CD4-positive, alpha-beta T cell treated with Interleukin-4 for 4 hours (primary cell): ENCODE results near the gene NALCN.
A peak's percentile ranks its signal among the peaks of the same experiment; 100 is the strongest.

Experiments
- DNase-seq: peaks from one replicate; pipeline ENCODE4 v3.0.0-alpha.2; 2020

NALCN gene

GRCh38 chr13:101267656-101268055 is 148.7 kb downstream of the NALCN start:
- no peak for DNase-seq

DNA sequence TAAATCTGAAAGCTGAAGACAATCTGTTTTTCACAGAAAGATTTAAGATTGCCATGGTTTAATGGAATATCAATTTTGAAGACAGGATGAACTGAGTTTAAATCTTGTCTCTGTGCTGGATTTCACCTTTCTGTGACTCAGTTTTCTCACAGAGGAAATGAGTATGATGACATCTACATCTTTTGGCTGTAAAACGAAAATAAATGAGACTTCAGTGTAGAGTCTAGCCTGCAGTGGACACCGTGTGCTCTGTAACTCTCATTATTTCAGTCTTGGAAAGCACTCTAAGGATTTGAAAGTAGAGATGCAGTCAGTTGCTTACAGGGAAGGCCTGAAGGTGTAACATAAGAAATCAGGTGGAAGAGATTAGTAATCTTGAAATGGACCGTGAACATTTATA is 150.4 kb downstream of the NALCN start:
- no peak for DNase-seq

- no peak for DNase-seq
Observed at GRCh38 chr13:101264931-101265330, 151.4 kb downstream of the NALCN start.

DNA sequence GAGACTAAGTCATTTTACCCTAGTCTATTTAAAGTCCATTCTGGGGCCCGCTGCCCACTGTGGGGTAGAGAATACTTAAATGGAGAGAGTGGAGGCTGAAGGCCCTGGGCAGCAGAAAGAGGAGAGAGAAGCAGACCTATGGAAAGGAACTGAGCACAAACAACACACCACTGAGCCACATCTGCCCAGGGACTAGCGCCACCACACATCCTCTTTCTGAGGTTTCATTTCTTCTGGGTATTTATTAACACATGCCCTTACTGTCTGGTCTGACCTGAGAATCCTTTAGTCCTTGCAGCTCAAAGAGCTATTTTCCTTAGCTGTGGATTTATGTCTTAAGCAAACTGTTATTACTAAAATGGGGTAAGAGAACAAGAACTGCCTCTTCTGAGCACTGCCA is 154.0 kb downstream of the NALCN start:
- no peak for DNase-seq

DNA sequence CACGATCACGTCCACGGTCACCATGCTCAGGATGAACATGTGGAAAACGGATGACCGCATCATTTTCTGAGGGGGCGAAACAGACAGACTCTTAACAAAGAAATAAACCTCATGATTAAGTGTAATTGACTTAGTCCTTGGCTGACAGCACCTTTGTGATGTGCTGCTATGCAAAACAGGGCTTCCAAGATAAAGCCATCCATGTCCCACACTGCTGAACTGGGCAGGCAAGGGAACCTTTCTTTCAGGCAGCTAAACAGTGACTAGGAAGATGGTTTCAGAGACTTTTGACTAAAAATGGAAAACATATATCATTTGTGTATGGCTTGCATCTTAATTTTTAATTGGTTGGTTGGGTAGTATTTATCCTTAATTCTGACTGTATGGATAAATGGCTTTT is 157.8 kb downstream of the NALCN start:
- DNase-seq: no peak

GRCh38 chr13:101258071-101258470 is 158.2 kb downstream of the NALCN start:
- DNase-seq: peak; percentile 37

- DNase-seq: no peak
Observed at GRCh38 chr13:101248739-101249514, 167.4 kb downstream of the NALCN start.

- no peak for DNase-seq
Observed at GRCh38 chr13:101242720-101243119, 173.6 kb downstream of the NALCN start.

GRCh38 chr13:101238555-101238954 is 177.8 kb downstream of the NALCN start:
- DNase-seq: no peak

- no peak for DNase-seq
Observed at GRCh38 chr13:101231751-101232428, 184.4 kb downstream of the NALCN start.

- no peak for DNase-seq
Observed at GRCh38 chr13:101230271-101230890, 185.9 kb downstream of the NALCN start.

DNA sequence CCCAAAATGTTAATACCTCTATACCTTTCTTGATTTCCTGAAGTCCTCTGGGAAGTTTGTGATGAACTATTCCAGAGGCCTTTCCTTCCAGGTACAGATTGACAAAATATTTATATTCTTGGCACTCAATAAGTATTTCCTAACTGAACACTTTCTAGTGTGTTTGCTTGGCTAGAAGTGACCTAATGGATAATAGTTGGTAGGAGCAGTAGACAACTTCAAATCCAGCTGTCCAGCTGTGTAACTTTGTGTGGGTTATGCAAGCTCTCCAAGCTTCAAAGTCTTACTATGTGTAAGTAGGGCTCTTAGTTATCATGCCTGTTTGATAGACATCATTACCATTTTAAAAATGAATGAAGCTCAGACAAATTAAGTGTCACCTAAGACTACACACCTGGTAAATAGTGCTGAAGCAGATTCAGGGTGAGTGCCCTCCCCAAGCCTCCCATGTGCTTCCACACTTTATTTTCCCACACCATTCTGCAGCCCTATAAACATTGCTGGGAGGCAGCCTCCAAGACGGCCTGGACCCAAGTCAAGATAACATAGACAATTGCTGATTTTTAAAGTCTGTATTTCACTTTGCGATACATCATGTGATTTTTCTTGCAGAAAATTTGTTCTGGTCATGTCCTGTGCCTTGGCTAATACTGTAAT is 196.6 kb downstream of the NALCN start:
- DNase-seq: no peak

GRCh38 chr13:101218484-101218883 is 197.8 kb downstream of the NALCN start:
- no peak for DNase-seq

- no peak for DNase-seq
Observed at GRCh38 chr13:101217086-101217485, 199.2 kb downstream of the NALCN start.

DNA sequence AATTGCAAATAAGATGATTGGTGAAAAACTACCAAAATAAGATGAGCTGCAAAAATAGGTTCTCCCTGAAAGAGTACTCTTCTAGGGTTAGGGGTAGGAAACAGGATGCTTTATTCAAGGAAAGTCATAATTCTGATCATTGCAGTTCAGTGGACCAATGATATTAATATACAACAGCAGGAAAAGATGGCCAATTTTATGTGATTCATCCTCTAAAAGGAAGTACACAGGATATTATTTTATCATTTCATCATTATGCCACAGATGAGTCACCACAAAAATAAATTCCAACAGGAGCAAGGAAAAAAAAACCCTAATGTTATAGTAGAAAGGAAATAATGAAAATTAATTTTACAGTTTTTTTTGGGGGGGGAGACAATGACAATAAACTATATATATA is 205.0 kb downstream of the NALCN start:
- no peak for DNase-seq

- no peak for DNase-seq
Observed at GRCh38 chr13:101210774-101211173, 205.5 kb downstream of the NALCN start.

GRCh38 chr13:101209206-101209893 is 207.0 kb downstream of the NALCN start:
- no peak for DNase-seq

GRCh38 chr13:101205408-101205807 is 210.9 kb downstream of the NALCN start:
- DNase-seq: no peak

DNA sequence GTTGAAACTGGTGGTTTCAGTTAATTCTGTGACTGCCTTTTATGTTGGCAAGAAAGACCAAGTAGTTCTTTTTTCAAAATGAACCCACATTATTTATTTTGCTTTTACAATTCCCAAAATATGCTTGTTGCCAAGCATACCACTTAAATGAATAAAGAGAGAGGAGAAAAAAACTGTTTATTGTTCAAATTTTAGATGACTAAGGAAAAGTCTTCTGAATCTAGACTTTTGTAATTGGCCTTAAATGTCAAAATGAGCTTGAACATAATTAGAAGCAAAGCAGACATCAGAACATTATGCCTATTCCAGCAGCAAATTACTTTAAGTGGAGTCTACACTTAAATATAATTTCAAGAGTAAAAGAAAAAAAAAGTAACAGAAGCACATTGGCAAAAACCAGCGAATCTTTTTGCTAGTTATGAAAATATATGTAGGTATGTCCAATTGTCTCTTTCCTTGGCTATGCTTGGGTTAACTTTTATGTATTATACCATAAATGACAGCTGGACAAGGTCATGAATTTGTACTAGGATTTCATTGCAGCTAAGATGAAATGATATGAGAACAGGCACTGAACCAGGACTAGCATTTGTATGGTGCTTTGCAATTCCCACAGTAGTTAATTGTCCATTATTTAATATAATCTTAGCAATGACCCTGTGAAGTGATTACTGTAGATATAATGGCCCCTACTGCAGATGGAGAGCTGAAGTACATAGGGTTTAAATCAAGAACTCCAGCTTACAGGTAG is 211.9 kb downstream of the NALCN start:
- no peak for DNase-seq

DNA sequence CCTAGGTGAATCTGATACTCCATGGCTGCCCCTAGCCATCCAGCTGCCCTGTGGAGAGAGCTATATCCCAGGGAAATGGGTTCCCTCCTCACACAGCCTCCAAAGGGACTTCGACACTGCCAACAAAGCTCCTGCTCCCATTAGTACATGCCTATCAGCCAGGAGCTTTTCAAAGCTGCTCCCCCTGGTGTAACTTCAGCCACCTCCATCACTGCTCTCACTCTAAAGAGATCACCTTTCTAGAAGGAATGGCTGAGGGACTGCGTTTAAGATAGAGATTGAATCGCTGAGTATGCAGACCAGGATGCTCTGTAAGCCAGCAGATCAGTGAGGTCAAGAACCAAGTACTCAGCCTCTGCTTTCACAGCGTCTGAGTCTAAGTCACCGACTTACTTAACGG is 213.7 kb downstream of the NALCN start:
- no peak for DNase-seq

DNA sequence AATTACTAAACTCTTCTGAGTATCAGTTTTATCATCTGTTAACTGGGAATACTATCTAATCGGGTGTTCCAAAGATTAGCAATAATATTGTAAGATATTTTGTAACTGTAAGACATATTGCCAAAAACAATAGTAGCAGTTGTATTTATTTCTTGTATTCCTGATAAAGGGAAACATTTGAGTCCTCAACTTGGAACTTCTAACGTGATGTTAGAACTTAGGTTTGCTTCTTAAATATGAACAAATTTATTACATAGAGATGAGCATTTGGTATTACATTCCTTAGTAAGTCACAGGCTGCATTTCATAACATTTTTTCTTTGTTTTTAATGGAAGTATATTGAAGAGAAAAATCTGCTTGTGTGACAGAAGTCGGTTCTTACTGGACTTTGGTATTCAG is 225.3 kb downstream of the NALCN start:
- no peak for DNase-seq

DNA sequence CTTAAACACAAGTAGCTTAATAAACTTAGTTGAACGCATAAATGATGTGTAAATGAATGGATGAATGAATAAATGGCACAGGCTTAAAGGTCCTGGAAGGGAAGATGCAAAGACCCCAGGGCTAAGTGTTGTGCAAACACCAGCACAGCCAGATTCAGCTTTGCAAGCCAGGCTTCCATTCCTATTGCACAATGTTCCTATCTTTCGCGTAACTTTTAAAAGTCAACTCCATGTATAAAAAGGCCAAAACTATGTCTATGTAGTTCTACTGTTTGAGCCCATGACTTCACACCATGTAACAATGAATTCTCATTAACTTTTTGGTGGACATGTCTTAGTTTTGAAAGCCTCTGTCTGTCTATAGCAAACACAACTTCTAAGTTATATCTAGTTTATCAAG is 226.0 kb downstream of the NALCN start:
- DNase-seq: no peak
